H9 (cell line): ENCODE data around the gene MRPL27. TPM values are rescaled to one million over a fixed set of nuclear protein-coding genes. Genes with fewer than 3 reads are reported as not detected.

Experiments
- DNase-seq: peaks from one replicate; pipeline ENCODE4 v3.0.0-alpha.2; 2017
- H2AFZ ChIP-seq: one replicate; pipeline ENCODE4 v1.6.1; 2013; ENCODE audit warnings: mild to moderate bottlenecking, low read length, control low read depth, moderate library complexity
- H2AK5ac ChIP-seq: 2 replicates; pipeline ENCODE4 v1.6.1; 2013; ENCODE audit warnings: low read length, control low read depth, mixed read lengths; ENCODE audit not compliant: insufficient read length
- H2BK120ac ChIP-seq: one replicate; pipeline ENCODE4 v1.6.1; 2013; ENCODE audit warnings: low read depth, mild to moderate bottlenecking, low read length, control low read depth, inconsistent platforms; ENCODE audit not compliant: poor library complexity, severe bottlenecking
- H2BK12ac ChIP-seq: 2 replicates; pipeline ENCODE4 v1.6.1; 2013; ENCODE audit warnings: low read length, control low read depth, mixed read lengths, low read depth; ENCODE audit not compliant: insufficient read length
- H2BK15ac ChIP-seq: 2 replicates; pipeline ENCODE4 v1.6.1; 2013; ENCODE audit warnings: low read depth, low read length, control low read depth
- H2BK20ac ChIP-seq: one replicate; pipeline ENCODE4 v1.6.1; 2013; ENCODE audit warnings: low read depth, mild to moderate bottlenecking, low read length, control low read depth, inconsistent platforms; ENCODE audit not compliant: poor library complexity, severe bottlenecking
- H2BK5ac ChIP-seq: 2 replicates; pipeline ENCODE4 v1.6.1; 2013; ENCODE audit warnings: low read length, control low read depth, mixed read lengths; ENCODE audit not compliant: insufficient read length
- H3K14ac ChIP-seq: 2 replicates; pipeline ENCODE4 v1.6.1; 2013; ENCODE audit warnings: low read length, control low read depth; ENCODE audit not compliant: insufficient read depth
- H3K18ac ChIP-seq: 2 replicates; pipeline ENCODE4 v1.6.1; 2013; ENCODE audit warnings: low read depth, mild to moderate bottlenecking, mixed read lengths, low read length, control low read depth; ENCODE audit not compliant: insufficient read length
- H3K23ac ChIP-seq: 2 replicates; pipeline ENCODE4 v1.6.1; 2013; ENCODE audit warnings: low read length, control low read depth, mixed read lengths, low read depth; ENCODE audit not compliant: insufficient read length
- H3K23me2 ChIP-seq: 2 replicates; pipeline ENCODE4 v1.6.1; 2013; ENCODE audit warnings: low read depth, mild to moderate bottlenecking, mixed read lengths, low read length, control low read depth; ENCODE audit not compliant: insufficient read length, poor library complexity, severe bottlenecking
- H3K27ac ChIP-seq: 2 replicates; pipeline ENCODE4 v1.5.1; 2013; ENCODE audit warnings: low read length, control low read depth, mixed read lengths, low read depth; ENCODE audit not compliant: insufficient read length
- H3K27me3 ChIP-seq: 2 replicates; pipeline ENCODE4 v1.6.1; 2013; ENCODE audit warnings: low read length, control low read depth, inconsistent platforms; ENCODE audit not compliant: insufficient read depth
- H3K4ac ChIP-seq: 2 replicates; pipeline ENCODE4 v1.6.1; 2013; ENCODE audit warnings: low read depth, mild to moderate bottlenecking, control low read depth, inconsistent platforms, low read length, moderate library complexity
- H3K4me1 ChIP-seq: 2 replicates; pipeline ENCODE4 v1.6.1; 2013; ENCODE audit warnings: low read length, control low read depth, inconsistent platforms; ENCODE audit not compliant: insufficient read depth
- H3K4me2 ChIP-seq: 2 replicates; pipeline ENCODE4 v1.6.1; 2013; ENCODE audit warnings: low read length, control low read depth, mixed read lengths; ENCODE audit not compliant: insufficient read length, insufficient read depth
- H3K56ac ChIP-seq: 2 replicates; pipeline ENCODE4 v1.6.1; 2013; ENCODE audit warnings: low read depth, mild to moderate bottlenecking, mixed read lengths, low read length, control low read depth; ENCODE audit not compliant: insufficient read length
- H3K79me1 ChIP-seq: 2 replicates; pipeline ENCODE4 v1.6.1; 2013; ENCODE audit warnings: low read depth, mild to moderate bottlenecking, moderate library complexity, low read length, control low read depth, inconsistent platforms; ENCODE audit not compliant: insufficient read depth, poor library complexity, severe bottlenecking
- H3K79me2 ChIP-seq: 2 replicates; pipeline ENCODE4 v1.6.1; 2013; ENCODE audit warnings: low read length, control low read depth, inconsistent platforms; ENCODE audit not compliant: insufficient read depth
- H3K9ac ChIP-seq: 2 replicates; pipeline ENCODE4 v1.6.1; 2013; ENCODE audit warnings: low read length, control low read depth, mixed read lengths; ENCODE audit not compliant: insufficient read length; ENCODE audit errors: extremely low read depth
- H3K9me3 ChIP-seq: one replicate; pipeline ENCODE4 v1.6.1; 2013; ENCODE audit warnings: low read depth, low read length, inconsistent platforms; ENCODE audit not compliant: control insufficient read depth
- H3T11ph ChIP-seq: one replicate; pipeline ENCODE4 v1.6.1; 2013; ENCODE audit warnings: mild to moderate bottlenecking, low read length, control low read depth, inconsistent platforms
- H4K20me1 ChIP-seq: one replicate; pipeline ENCODE4 v1.6.1; 2013; ENCODE audit not compliant: control insufficient read depth, insufficient read length, insufficient read depth
- H4K5ac ChIP-seq: 2 replicates; pipeline ENCODE4 v1.6.1; 2013; ENCODE audit warnings: low read depth, mild to moderate bottlenecking, mixed read lengths, low read length, control low read depth; ENCODE audit not compliant: insufficient read length
- H4K8ac ChIP-seq: replicated peaks from 2 replicates; pipeline ENCODE4 v1.6.1; 2013; ENCODE audit warnings: low read length, control low read depth, mixed read lengths, low read depth; ENCODE audit not compliant: insufficient read length
- H4K91ac ChIP-seq: 2 replicates; pipeline ENCODE4 v1.6.1; 2013; ENCODE audit warnings: low read depth, mild to moderate bottlenecking, moderate library complexity, mixed read lengths, low read length, control low read depth; ENCODE audit not compliant: insufficient read length
- H3K27ac Mint-ChIP-seq, 3 experiments: 2 replicates in 2 of 3; 3 replicates in 1 of 3; pipeline ENCODE4 v1.8.0; 2020 to 2021; ENCODE audit warnings: mixed read lengths in 3 of 3, mild to moderate bottlenecking in 1 of 3, moderate library complexity in 1 of 3
- H3K27me3 Mint-ChIP-seq: 2 replicates; pipeline ENCODE4 v1.8.0; 2021; ENCODE audit warnings: low read depth, mild to moderate bottlenecking, moderate library complexity, mixed read lengths
- H3K36me3 Mint-ChIP-seq, 3 experiments: 2 replicates in 2 of 3; 3 replicates in 1 of 3; pipeline ENCODE4 v1.8.0; 2020 to 2021; ENCODE audit warnings: low read depth in 3 of 3, mixed read lengths in 3 of 3; ENCODE audit not compliant: insufficient read depth in 1 of 3
- H3K4me1 Mint-ChIP-seq, 2 experiments: 2 replicates each; pipeline ENCODE4 v1.8.0; 2020; ENCODE audit warnings: mixed read lengths in 2 of 2
- H3K4me3 Mint-ChIP-seq, 2 experiments: 2 replicates in 1 of 2; 3 replicates in 1 of 2; pipeline ENCODE4 v1.8.0; 2020 to 2021; ENCODE audit warnings: mild to moderate bottlenecking in 2 of 2, mixed read lengths in 2 of 2, moderate library complexity in 1 of 2
- H3K9me3 Mint-ChIP-seq, 2 experiments: 2 replicates in 1 of 2; 3 replicates in 1 of 2; pipeline ENCODE4 v1.8.0; 2020; ENCODE audit warnings: mild to moderate bottlenecking in 2 of 2, mixed read lengths in 2 of 2, moderate library complexity in 1 of 2
- CTCF ChIP-seq: fragments of 200-600 bp; sonication (generic); conservative IDR thresholded peaks from 3 replicates; pipeline ENCODE4 v1.8.0; 2021; ENCODE audit warnings: antibody characterized with exemption, mild to moderate bottlenecking
- WGBS: extraction: QIAGEN DNeasy Blood & Tissue Kit; methylation state at CpG from one replicate; pipeline ENCODE4 v1.1.7; 2013; ENCODE audit warnings: missing lambda C conversion rate, low lambda C conversion rate, mixed read lengths; ENCODE audit not compliant: insufficient read length; ENCODE audit errors: extremely low coverage; 5-methylcytosine and 5-hydroxymethylcytosine counted together
- total RNA-seq: library from RNA; stranded (reverse); gene quantifications from 2 replicates; pipeline ENCODE4 v1.2.1, GENCODE V29; 2021

Gene MRPL27
- total RNA-seq, 1 experiment from 2014 or later = 85.9 TPM

GRCh38 chr17:50356892-50357510 is 16.0 kb downstream of the MRPL27 start:
- no peak for DNase-seq
- WGBS = no CpG with 5 or more reads among the region's 12 CpGs
- Mint-ChIP-seq H3K4me1 (peaks cover 3 to 4% of the 10 kb centered on the region in 2 experiments), H3K27ac (no peak overlapping the region), H3K27me3 (no peaks in the 10 kb centered on the region; the same call in 1 of the 2 replicates), H3K9me3 (no peaks in the 10 kb centered on the region), H3K36me3 (peaks cover 18 to 57% (median 54%) of the 10 kb centered on the region in 3 experiments; a peak in 6 of 7 replicates), H3K4me3 (no peak overlapping the region)
- Histone ChIP-seq H3K9me3 (no peaks in the 10 kb centered on the region), H3K18ac (no peak overlapping the region), H3K14ac (no peak overlapping the region), H3K79me1 (no peaks in the 10 kb centered on the region), H2AK5ac (no peak overlapping the region), H3K9ac (no peak overlapping the region), H4K5ac (no peak overlapping the region), H3K23me2 (no peaks in the 10 kb centered on the region), H4K91ac (no peak overlapping the region), H2BK12ac (no peak overlapping the region), H2BK20ac (no peak overlapping the region), H3K4ac (no peak overlapping the region), H4K20me1 (no peaks in the 10 kb centered on the region), H3K79me2 (no peaks in the 10 kb centered on the region), H3K4me1 (no peaks in the 10 kb centered on the region), H2BK5ac (no peak overlapping the region), H3T11ph (no peak overlapping the region), H2BK120ac (no peak overlapping the region), H2AFZ (no peak overlapping the region), H3K56ac (no peak overlapping the region), H3K27ac (no peak overlapping the region), H3K23ac (no peak overlapping the region), H3K27me3 (no peaks in the 10 kb centered on the region), H4K8ac (no peak overlapping the region), H3K4me2 (no peak overlapping the region), H2BK15ac (no peak overlapping the region)
- no peak for TF ChIP-seq CTCF
